ENCODE data around the gene USE1.

The USE1 gene

DNA sequence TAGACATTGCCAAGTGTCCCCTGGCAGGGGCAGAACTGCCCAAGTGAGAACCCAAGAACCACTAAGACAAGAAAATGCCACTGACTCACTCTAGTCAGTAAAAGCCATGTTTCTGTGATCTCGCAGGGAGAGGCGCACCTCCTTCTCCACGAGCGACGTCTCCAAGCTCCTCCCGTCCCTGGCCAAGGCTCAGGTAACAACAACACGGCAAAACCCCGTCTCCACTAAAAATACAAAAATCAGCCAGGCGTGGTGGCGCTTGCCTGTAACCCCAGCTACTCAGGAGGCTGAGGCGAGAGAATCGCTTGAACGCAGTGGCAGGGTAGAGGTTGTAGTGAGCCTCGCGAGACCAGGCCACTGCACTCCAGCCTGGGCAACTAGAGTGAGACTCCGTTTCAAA is 17.5 kb upstream of the USE1 start:
- Histone ChIP-seq H3K27ac (no peak overlapping the region), H3K9ac (peak overlapping the region in 1 of 11 experiments; percentile 26; a peak in 1 of 22 replicates), H3K36me3 (peaks cover 86 to 98% (median 94%) of the 10 kb centered on the region in 11 experiments), H3K4me2 (peak overlapping the region in 6 of 11 experiments; percentile 5 to 34 (median 18); a peak in 7 of 22 replicates), H3K4me1 (peaks cover 0 to 21% (median 10%) of the 10 kb centered on the region in 10 experiments; a peak in 13 of 20 replicates), H4K20me1 (peaks cover 0 to 86% (median 0%) of the 10 kb centered on the region in 11 experiments; a peak in 9 of 22 replicates), H3K27me3 (no peaks in the 10 kb centered on the region), H3K9me3 (replicated peaks in 1 of 11) (no peaks in the 10 kb centered on the region), H3K4me3 (no peak overlapping the region)
- no peak for TF ChIP-seq Cebpa-rat (IDR thresholded peaks at IDR 0.05)

- Histone ChIP-seq H3K27me3 (no peaks in the 10 kb centered on the region), H3K4me2 (peak overlapping the region in 3 of 11 experiments; percentile 9 to 28 (median 10); a peak in 3 of 22 replicates), H3K9ac (0 out of 22 replicates have a peak overlapping the region, but pooled peaks of 1 of the 11 experiments have one; percentile 5), H3K4me1 (peaks cover 0 to 28% (median 15%) of the 10 kb centered on the region in 10 experiments; a peak in 15 of 20 replicates), H3K9me3 (replicated peaks in 1 of 11) (no peaks in the 10 kb centered on the region), H4K20me1 (peaks cover 0 to 78% (median 6%) of the 10 kb centered on the region in 11 experiments; a peak in 12 of 22 replicates), H3K4me3 (no peak overlapping the region), H3K27ac (no peak overlapping the region), H3K36me3 (peaks cover 83 to 98% (median 94%) of the 10 kb centered on the region in 11 experiments)
- no peak for TF ChIP-seq Cebpa-rat (IDR thresholded peaks at IDR 0.05)
Measured at GRCh38 chr19:17200408-17201079, 14.6 kb upstream of the USE1 start.

DNA sequence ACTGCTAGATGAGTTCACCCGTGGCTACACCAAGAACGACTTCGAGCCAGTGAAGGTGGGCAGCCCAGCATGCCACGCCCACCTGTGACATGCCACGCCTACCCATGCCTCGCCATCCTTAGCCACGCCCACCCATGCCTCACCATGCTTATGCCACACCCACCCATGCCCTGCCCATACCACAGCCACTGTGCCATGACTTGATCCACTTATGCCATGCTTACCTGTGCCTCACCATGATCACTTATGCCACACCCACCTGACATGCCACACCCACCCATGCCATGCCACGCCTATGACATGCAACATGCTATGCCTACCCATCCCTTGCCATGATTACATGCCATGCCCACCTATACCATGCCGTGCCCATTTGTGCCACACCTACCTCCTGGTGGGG is 12.9 kb upstream of the USE1 start:
- H3K27ac ChIP-seq, result no peak overlapping the region
- H3K4me1 ChIP-seq, result peaks cover 0 to 43% (median 21%) of the 10 kb centered on the region in 10 experiments; a peak in 15 of 20 replicates
- H3K4me3 ChIP-seq, result no peak overlapping the region
- no peak overlapping the region for H3K9ac ChIP-seq
- H3K27me3 ChIP-seq, result no peaks in the 10 kb centered on the region
- no peak for TF ChIP-seq Cebpa-rat (IDR thresholded peaks at IDR 0.05)
- H3K4me2 ChIP-seq, result no peak overlapping the region
- H3K9me3 ChIP-seq (replicated peaks in 1 of 11), result no peaks in the 10 kb centered on the region
- peaks cover 93 to 100% (median 98%) of the 10 kb centered on the region in 11 experiments for H3K36me3 ChIP-seq
- peaks cover 0 to 77% (median 9%) of the 10 kb centered on the region in 11 experiments; a peak in 13 of 22 replicates for H4K20me1 ChIP-seq

DNA sequence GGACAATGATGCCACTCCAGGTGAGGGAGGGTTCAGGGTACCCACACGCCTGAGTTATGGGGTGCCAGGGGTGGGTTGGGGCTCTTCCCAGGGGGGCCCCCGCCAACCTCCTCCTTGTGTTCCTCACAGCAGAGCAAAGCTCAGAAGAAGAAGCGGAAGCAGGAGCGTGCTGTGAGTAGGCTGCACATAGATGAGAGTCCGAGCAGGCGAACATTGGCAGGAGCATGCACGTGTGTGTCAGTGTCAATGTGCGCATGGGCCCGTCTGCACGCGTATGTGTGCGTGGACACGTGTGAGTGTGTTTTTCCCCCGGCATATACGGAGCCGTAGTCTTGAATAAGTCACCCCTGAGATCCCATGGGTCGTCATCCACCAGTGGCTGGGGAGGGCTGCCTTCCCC is 12.4 kb upstream of the USE1 start:
- Histone ChIP-seq H3K9ac (no peak overlapping the region), H4K20me1 (peaks cover 0 to 72% (median 9%) of the 10 kb centered on the region in 11 experiments; a peak in 13 of 22 replicates), H3K27me3 (no peaks in the 10 kb centered on the region), H3K4me1 (peaks cover 0 to 41% (median 17%) of the 10 kb centered on the region in 10 experiments; a peak in 15 of 20 replicates), H3K36me3 (peaks cover 90 to 100% (median 96%) of the 10 kb centered on the region in 11 experiments), H3K4me2 (no peak overlapping the region), H3K27ac (no peak overlapping the region), H3K9me3 (replicated peaks in 1 of 11) (no peaks in the 10 kb centered on the region), H3K4me3 (no peak overlapping the region)
- TF ChIP-seq Cebpa-rat (IDR thresholded peaks at IDR 0.05), result no peak

- TF ChIP-seq Cebpa-rat (IDR thresholded peaks at IDR 0.05), result no peak
- peak overlapping the region in 1 of 11 experiments; percentile 31; a peak in 1 of 22 replicates for H3K9ac ChIP-seq
- H4K20me1 ChIP-seq, result peaks cover 0 to 72% (median 14%) of the 10 kb centered on the region in 11 experiments; a peak in 15 of 22 replicates
- no peak overlapping the region for H3K4me3 ChIP-seq
- no peak overlapping the region for H3K27ac ChIP-seq
- no peaks in the 10 kb centered on the region for H3K27me3 ChIP-seq
- no peaks in the 10 kb centered on the region for H3K9me3 ChIP-seq (replicated peaks in 1 of 11)
- H3K4me2 ChIP-seq, result peak overlapping the region in 7 of 11 experiments; percentile 6 to 34 (median 28); a peak in 8 of 22 replicates
- peaks cover 17 to 55% (median 36%) of the 10 kb centered on the region in 10 experiments for H3K4me1 ChIP-seq
- H3K36me3 ChIP-seq, result peaks cover 77 to 99% (median 83%) of the 10 kb centered on the region in 11 experiments
Measured at GRCh38 chr19:17205237-17206140, 9.7 kb upstream of the USE1 start.

GRCh38 chr19:17206736-17207581 is 8.2 kb upstream of the USE1 start:
- no peak for TF ChIP-seq Cebpa-rat (IDR thresholded peaks at IDR 0.05)
- Histone ChIP-seq H3K9me3 (replicated peaks in 1 of 11) (no peaks in the 10 kb centered on the region), H3K27ac (0 out of 22 replicates have a peak overlapping the region, but pooled peaks of 1 of the 11 experiments have one; percentile 25), H3K36me3 (peaks cover 76 to 99% (median 83%) of the 10 kb centered on the region in 11 experiments), H3K4me3 (no peak overlapping the region), H3K27me3 (no peaks in the 10 kb centered on the region), H3K9ac (peak overlapping the region in 1 of 11 experiments; percentile 19; a peak in 2 of 22 replicates), H4K20me1 (peaks cover 0 to 58% (median 14%) of the 10 kb centered on the region in 11 experiments; a peak in 15 of 22 replicates), H3K4me2 (peak overlapping the region in 5 of 11 experiments; percentile 21 to 62 (median 45); a peak in 8 of 22 replicates), H3K4me1 (peaks cover 17 to 65% (median 47%) of the 10 kb centered on the region in 10 experiments)

DNA sequence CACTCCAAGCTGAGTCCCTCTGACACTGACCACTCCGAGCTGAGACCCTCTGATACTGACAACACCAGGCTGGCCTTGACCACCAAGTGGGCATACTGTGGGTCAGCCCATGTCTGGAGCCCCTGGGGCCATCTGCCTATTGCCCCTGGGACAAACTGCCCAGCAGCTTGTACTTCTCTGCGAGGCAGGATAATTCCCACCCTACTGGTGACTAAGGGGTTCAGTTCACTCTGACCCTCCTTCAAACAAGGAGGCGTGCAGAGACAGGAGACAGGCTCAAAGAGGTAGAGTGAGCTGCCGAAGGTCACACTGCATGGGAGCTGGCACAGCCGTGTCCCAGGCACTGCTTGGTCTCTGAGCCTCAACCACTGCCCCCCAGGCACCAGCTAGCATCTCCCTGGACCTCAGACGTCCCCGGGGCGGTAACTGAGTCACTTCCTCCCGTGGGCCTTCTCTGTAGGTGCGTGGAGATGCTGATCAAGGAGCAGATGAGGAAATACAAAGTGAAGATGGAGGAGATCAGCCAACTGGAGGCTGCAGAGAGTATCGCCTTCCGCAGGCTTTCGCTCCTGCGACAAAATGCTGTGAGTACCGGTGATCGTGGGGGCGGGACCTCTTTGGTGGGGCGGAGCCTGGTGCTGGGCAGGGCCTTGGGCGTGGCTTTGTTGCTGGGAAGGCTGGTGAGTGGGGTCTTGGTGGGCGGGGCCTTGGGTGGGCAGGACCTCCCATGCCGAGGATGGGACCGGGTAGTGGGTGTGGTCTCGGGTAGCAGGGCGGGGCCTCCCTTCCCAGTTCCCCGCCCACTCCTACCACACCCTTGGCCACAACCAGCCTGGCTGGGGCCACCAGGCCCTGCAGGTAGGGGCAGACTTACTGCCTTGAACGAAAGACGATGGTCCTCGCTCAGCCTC is 5.8 kb upstream of the USE1 start:
- peak overlapping the region; percentile 27 to 85 (median 66); a peak in 21 of 22 replicates for H3K4me2 ChIP-seq
- H3K9me3 ChIP-seq (replicated peaks in 1 of 11), result no peaks in the 10 kb centered on the region
- no peak overlapping the region for H3K4me3 ChIP-seq
- peak overlapping the region in 8 of 11 experiments; percentile 31 to 57 (median 43); a peak in 13 of 22 replicates for H3K27ac ChIP-seq
- H3K36me3 ChIP-seq, result peaks cover 68 to 91% (median 78%) of the 10 kb centered on the region in 11 experiments
- peak overlapping the region in 8 of 11 experiments; percentile 25 to 47 (median 36); a peak in 14 of 22 replicates for H3K9ac ChIP-seq
- no peaks in the 10 kb centered on the region for H3K27me3 ChIP-seq
- H4K20me1 ChIP-seq, result peaks cover 0 to 41% (median 9%) of the 10 kb centered on the region in 11 experiments; a peak in 13 of 22 replicates
- no peak for TF ChIP-seq Cebpa-rat (IDR thresholded peaks at IDR 0.05)
- H3K4me1 ChIP-seq, result peaks cover 20 to 82% (median 62%) of the 10 kb centered on the region in 10 experiments
